Naive B cell (primary cell): ENCODE data around the gene MAP4K4. TPM values are rescaled to one million over a fixed set of nuclear protein-coding genes. Genes with fewer than 3 reads are reported as not detected.

ENCODE experiments used
- ATAC-seq, 2 donors: fragments of 150-1000 bp; cut with Tn5 transposase; 2 replicates each; pipeline ENCODE4 v1.10.0; 2021; ENCODE audit warnings: low read depth in 2 of 2, mild to moderate bottlenecking in 2 of 2, moderate library complexity in 2 of 2
- DNase-seq: peaks from one replicate; pipeline ENCODE4 v3.0.0; 2022
- H3K27ac Mint-ChIP-seq, 6 donors: one replicate each; pipeline ENCODE4 v1.8.0; 2020 to 2022; ENCODE audit warnings: mild to moderate bottlenecking in 6 of 6, mixed read lengths in 6 of 6, moderate library complexity in 5 of 6, inconsistent platforms in 2 of 6
- H3K27me3 Mint-ChIP-seq, 3 donors: one replicate each; pipeline ENCODE4 v1.8.0; 2021 to 2022; ENCODE audit warnings: mixed read lengths in 3 of 3, mild to moderate bottlenecking in 1 of 3
- H3K36me3 Mint-ChIP-seq, 2 donors: one replicate each; pipeline ENCODE4 v1.8.0; 2020 to 2022; ENCODE audit warnings: mixed read lengths in 2 of 2, inconsistent platforms in 1 of 2, mild to moderate bottlenecking in 1 of 2
- H3K4me1 Mint-ChIP-seq, 3 donors: one replicate each; pipeline ENCODE4 v1.8.0; 2020 to 2022; ENCODE audit warnings: mixed read lengths in 3 of 3, inconsistent platforms in 1 of 3, mild to moderate bottlenecking in 1 of 3, moderate library complexity in 1 of 3
- H3K4me3 Mint-ChIP-seq, 8 donors: one replicate each; pipeline ENCODE4 v1.8.0; 2020 to 2022; ENCODE audit warnings: mild to moderate bottlenecking in 8 of 8, mixed read lengths in 8 of 8, moderate library complexity in 8 of 8, inconsistent platforms in 2 of 8
- H3K9me3 Mint-ChIP-seq, 7 donors: one replicate each; pipeline ENCODE4 v1.8.0; 2020 to 2022; ENCODE audit warnings: mixed read lengths in 7 of 7, mild to moderate bottlenecking in 5 of 7, inconsistent platforms in 2 of 7, moderate library complexity in 1 of 7
- polyA plus RNA-seq, 6 donors: library from polyadenylated mRNA; unstranded; fragments of 300-500 nt; fragmentation: Illumina TruSeq; gene quantifications; one replicate each; pipeline ENCODE4 v1.2.3, GENCODE V29; 2021; ENCODE audit warnings: low read depth in 6 of 6

The MAP4K4 gene
- polyA plus RNA-seq, 6 donors from 2014 or later = 11.8 to 36.0 (median 20.3) TPM

DNA sequence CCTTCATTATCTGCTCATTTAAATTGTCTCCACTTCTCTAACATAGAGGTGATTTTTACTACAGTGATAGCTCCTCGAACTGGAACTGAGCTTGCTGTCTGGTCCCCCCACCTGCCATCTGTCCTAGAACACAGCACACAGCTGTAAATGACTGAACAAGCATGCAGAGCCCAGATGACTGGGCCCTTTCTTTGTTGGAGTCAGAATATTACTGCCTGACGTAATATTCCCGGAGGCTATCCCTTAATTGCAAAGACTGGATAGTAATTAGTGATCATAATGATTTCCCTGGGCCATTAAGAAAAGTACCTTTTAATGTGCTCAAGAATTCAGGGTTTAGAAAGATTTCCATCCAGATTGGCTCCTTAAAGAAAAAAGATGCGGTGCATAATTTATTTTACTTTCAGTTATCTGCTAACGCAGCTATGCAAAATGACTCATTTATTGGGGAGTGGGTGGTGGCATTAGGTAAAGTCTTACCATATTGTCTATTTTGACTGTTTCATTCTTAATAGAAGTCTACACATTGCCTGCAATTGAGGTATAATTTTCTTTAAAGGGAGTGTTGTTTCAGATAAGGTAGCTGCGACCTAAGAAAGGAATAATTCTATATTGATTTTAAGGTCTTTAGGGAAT, 84.4 kb downstream of the MAP4K4 start:
- ATAC-seq (peak; percentile 22 to 23), DNase-seq (no peak)
- peaks cover 80 to 99% (median 93%) of the 10 kb centered on the region in 3 donors for H3K4me1 Mint-ChIP-seq
- H3K9me3 Mint-ChIP-seq = no peaks in the 10 kb centered on the region
- no peaks in the 10 kb centered on the region for H3K27me3 Mint-ChIP-seq
- no peaks in the 10 kb centered on the region for H3K36me3 Mint-ChIP-seq
- H3K4me3 Mint-ChIP-seq = peak overlapping the region in 7 of 8 donors; percentile 0 to 83 (median 78)
- peak overlapping the region; percentile 72 to 93 (median 80) for H3K27ac Mint-ChIP-seq

DNA sequence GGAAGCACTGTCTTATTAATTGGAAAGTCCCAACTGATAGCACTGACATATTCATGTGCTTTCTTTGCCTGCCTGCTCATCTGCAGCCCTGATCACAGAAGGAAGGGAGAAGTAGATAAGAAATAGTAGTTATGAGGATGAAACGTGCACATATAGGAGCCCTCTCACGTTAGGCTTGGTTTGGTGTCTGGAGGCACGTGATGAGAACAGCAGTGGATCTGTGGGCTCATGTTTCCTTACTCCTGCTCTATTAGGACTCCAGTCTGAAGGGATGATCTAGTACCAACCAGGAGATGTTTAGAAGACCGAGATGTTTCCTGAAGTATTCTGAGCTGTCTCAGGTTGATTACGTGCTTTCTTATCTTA, 84.9 kb downstream of the MAP4K4 start:
- peak overlapping the region in 2 of 6 donors; percentile 84 to 85 for H3K27ac Mint-ChIP-seq
- no peak for ATAC-seq
- peak overlapping the region in 4 of 8 donors; percentile 2 to 81 (median 60) for H3K4me3 Mint-ChIP-seq

DNA sequence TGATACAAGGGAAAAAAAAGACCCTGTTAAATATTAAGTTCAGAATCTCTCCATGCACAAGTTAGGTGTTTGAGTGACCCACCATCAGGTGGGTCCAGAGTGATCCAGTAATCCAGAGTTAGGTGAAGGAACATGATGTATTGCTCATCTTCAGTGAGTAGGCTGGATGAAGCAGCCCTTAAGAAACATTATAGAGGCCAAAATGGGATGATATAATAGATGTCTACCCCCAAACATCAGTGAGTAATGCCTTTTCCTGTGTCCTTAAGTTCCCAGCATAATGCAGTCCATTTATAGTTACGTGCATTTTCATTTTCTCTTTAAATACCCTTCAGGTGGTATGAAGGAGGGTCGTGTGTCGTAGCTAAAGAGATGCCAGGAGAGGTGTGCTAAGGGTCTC, 89.6 kb downstream of the MAP4K4 start:
- Mint-ChIP-seq H3K9me3 (no peaks in the 10 kb centered on the region), H3K4me1 (peaks cover 70 to 92% (median 81%) of the 10 kb centered on the region in 3 donors), H3K27ac (peak overlapping the region in 1 of 6 donors; percentile 17), H3K4me3 (no peak overlapping the region), H3K27me3 (no peaks in the 10 kb centered on the region), H3K36me3 (peaks cover 13% of the 10 kb centered on the region in 2 donors)
- DNase-seq = no peak
- no peak for ATAC-seq

More for the DNA sequence above, 84.9 kb downstream of the MAP4K4 start:
- Mint-ChIP-seq H3K36me3 (no peaks in the 10 kb centered on the region), H3K9me3 (no peaks in the 10 kb centered on the region), H3K4me1 (peaks cover 80 to 99% (median 93%) of the 10 kb centered on the region in 3 donors), H3K27me3 (no peaks in the 10 kb centered on the region)
- no peak for DNase-seq

DNA sequence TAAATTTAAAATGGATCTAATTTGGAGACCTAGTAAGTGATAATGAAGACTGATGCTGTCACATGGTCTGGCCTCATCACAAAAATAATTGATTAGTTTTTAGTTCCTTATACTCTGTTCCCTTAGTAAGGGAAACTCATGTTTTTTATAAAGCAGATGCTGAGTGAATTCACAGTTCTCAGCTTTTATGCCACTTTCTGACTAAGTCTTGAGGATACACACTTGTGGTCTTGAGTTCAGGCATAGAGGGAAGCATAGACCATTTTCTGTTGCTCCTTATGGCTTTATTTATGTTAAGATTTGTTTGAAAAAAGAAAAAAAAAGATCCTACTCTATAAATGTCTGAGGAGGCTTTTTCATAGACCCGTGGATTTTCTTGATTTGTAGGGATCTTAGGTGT, 91.1 kb downstream of the MAP4K4 start:
- peak overlapping the region in 4 of 6 donors; percentile 38 to 66 (median 55) for H3K27ac Mint-ChIP-seq
- no peaks in the 10 kb centered on the region for H3K27me3 Mint-ChIP-seq
- H3K9me3 Mint-ChIP-seq = no peaks in the 10 kb centered on the region
- H3K4me1 Mint-ChIP-seq = peaks cover 68 to 92% (median 82%) of the 10 kb centered on the region in 3 donors
- peaks cover 13% of the 10 kb centered on the region in 2 donors for H3K36me3 Mint-ChIP-seq
- peak overlapping the region in 1 of 8 donors; percentile 9 for H3K4me3 Mint-ChIP-seq
- ATAC-seq (no peak), DNase-seq (no peak)

DNA sequence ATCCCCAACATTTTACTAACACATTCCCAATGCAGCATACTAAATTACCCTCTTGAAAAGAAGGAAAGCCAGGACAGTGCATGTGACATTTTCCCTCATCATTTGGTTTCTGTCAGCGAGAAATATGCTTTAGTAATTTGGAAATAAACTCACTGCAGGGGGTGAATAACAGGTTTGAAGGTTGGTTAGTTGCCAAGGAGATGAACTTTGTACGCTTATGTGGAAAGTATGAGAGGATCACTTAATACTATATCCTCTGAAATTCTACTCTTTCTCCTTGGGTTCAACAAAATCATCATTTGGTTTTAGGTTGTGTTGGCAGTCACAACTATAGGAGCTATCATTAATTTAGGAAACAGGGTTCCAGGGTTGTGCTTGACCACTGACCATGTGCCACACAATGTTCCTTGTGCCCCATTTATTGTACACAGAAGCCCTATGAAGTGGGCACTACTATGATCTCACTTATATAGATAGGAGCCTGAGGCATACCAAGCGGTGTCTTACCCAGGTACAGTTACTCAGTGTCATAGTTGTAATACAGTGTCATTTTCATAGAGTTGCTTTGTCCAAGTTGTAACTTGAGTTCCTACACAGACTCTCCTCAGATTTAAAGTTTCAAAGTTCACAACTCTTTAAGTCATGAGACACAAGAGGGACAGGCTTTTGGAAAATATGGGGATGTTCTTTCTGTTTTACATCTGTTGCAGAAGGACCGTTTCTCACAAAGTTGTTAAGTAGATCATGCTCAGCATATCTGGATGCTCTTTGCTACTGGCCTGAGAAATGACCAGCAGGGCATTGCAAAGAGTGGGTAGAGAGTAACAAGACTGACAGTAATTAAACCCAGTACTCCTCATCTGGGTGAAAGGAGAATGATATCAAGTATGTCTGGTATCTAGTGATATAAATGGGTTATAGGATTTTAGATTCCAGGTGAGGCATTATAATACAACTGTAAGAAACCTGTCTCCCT, 91.8 kb downstream of the MAP4K4 start:
- no peaks in the 10 kb centered on the region for H3K27me3 Mint-ChIP-seq
- DNase-seq (no peak), ATAC-seq (no peak)
- H3K36me3 Mint-ChIP-seq = peaks cover 13% of the 10 kb centered on the region in 2 donors
- peaks cover 67 to 90% (median 81%) of the 10 kb centered on the region in 3 donors for H3K4me1 Mint-ChIP-seq
- H3K9me3 Mint-ChIP-seq = no peaks in the 10 kb centered on the region
- H3K27ac Mint-ChIP-seq = peak overlapping the region in 5 of 6 donors; percentile 1 to 76 (median 38)
- no peak overlapping the region for H3K4me3 Mint-ChIP-seq

DNA sequence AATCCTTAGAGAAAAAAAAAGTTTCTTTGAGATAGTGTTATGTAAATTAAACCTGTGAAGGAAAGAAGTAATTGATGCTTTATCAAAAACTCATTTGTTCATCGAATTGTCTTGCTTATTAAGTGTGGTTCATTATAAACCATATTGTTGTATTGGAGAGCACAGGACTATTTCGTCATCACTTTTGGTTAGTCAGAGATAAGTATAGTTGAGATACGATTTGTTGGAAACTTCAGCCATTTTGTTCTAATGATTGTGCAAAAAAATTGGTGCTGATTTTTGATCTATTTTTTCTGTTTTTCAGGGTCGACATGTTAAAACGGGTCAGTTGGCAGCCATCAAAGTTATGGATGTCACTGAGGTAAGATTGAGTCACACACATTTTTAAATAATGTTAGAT, 92.9 kb downstream of the MAP4K4 start:
- no peaks in the 10 kb centered on the region for H3K27me3 Mint-ChIP-seq
- ATAC-seq = no peak
- H3K4me1 Mint-ChIP-seq = peaks cover 67 to 87% (median 81%) of the 10 kb centered on the region in 3 donors
- DNase-seq = no peak
- H3K9me3 Mint-ChIP-seq = no peaks in the 10 kb centered on the region
- H3K27ac Mint-ChIP-seq = peak overlapping the region in 2 of 6 donors; percentile 22 to 44
- no peak overlapping the region for H3K4me3 Mint-ChIP-seq
- H3K36me3 Mint-ChIP-seq = peaks cover 13% of the 10 kb centered on the region in 2 donors

DNA sequence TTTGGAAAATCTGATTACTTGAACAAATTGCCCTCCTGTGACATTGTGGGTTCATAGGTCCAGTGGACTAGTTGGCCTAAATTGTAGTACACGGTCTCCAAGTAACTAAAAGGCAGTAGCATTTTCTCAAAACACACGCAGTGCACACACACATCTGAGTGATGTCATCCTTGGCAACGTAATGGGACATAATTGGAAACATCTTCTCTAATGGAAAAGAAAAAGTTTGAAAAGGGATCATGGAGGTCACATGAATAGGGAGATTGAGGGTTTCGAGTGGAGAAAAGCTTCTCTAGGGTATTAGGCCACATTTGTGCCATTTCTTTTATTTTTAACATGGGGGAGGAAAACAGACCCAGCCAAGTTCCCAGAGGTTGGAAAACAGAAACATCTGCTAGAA, 93.3 kb downstream of the MAP4K4 start:
- H3K9me3 Mint-ChIP-seq = no peaks in the 10 kb centered on the region
- no peak for DNase-seq
- peak overlapping the region in 2 of 6 donors; percentile 22 to 41 for H3K27ac Mint-ChIP-seq
- no peaks in the 10 kb centered on the region for H3K27me3 Mint-ChIP-seq
- peaks cover 13% of the 10 kb centered on the region in 2 donors for H3K36me3 Mint-ChIP-seq
- peaks cover 63 to 87% (median 80%) of the 10 kb centered on the region in 3 donors for H3K4me1 Mint-ChIP-seq
- no peak for ATAC-seq
- H3K4me3 Mint-ChIP-seq = no peak overlapping the region

DNA sequence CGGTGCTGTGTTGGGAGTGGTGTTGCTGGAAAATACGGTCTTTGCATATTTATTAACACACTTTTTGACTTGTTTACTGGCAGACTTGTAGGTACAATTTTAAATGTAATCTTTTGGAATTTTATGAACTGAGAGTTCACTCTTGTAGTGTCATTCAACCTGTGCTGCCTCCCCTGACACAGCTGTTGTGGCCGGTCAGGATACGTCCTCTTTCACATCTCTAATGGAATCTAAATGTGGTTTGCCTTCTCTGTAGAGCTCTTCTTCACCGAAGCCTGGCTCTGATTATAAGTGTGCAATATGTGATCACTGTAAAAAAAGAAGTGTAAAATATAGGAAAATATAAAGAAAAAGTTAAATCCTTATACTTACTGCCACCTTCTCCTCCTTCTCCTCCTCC, 94.7 kb downstream of the MAP4K4 start:
- Mint-ChIP-seq H3K27me3 (no peaks in the 10 kb centered on the region), H3K4me3 (peak overlapping the region in 1 of 8 donors; percentile 53), H3K27ac (peak overlapping the region in 1 of 6 donors; percentile 74), H3K4me1 (peaks cover 63 to 87% (median 80%) of the 10 kb centered on the region in 3 donors), H3K9me3 (no peaks in the 10 kb centered on the region), H3K36me3 (peaks cover 13% of the 10 kb centered on the region in 2 donors)
- ATAC-seq = no peak
- DNase-seq = no peak

DNA sequence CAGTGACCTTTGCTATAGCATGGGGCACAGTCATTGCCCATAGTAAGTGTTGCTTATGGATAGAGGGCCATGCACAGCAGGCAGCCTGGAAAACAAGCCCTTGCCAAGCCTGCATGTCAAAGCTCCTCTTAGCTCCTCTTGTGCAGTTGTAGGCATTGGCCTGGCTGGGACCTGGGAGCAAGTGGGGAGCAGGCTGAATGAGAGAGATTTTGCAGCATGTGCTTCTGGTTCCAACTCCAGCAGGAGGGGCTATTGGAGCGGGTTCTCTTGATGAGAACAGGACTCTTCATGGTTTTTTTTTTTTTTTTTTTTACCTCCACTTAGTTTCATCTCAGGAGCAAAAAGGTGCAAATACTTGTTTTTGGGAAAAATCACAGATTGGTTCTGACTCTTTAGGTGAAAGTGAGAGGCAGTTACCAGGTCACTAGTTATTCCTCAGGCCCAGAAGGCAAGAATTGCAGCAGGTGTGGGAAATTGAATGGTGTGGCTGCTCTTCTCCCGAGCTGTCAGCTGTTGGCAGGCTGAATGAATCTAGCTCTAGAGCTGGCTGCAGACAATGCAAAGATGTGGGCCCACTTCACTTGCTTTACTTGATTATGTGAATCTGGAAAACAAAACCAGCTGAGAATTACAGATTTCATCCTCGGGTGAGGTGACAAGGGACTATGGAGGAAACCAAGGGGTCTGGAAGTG, 95.9 kb downstream of the MAP4K4 start:
- no peak for DNase-seq
- Mint-ChIP-seq H3K4me3 (no peak overlapping the region), H3K9me3 (no peaks in the 10 kb centered on the region), H3K27me3 (no peaks in the 10 kb centered on the region), H3K27ac (peak overlapping the region in 2 of 6 donors; percentile 17 to 44), H3K4me1 (peaks cover 60 to 85% (median 76%) of the 10 kb centered on the region in 3 donors), H3K36me3 (peaks cover 13% of the 10 kb centered on the region in 2 donors)
- ATAC-seq = no peak

DNA sequence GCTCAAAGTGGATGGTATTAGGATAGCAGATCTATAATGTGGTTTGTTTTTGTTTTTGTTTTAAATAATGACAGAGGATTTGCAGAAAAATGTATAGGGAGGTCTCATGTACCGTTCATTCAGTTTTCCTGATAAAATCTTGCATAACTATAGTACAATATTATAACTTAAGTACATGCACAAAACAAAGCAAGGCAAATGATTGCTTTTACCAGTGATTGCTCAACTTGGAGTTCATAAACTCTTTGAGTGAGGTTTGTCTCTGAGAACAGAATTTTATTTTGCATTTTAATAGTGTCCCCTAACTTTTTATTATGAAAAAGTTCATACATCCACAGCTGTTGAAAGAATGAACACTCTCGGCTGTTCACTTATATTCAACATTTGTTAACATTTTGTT, 96.6 kb downstream of the MAP4K4 start:
- Mint-ChIP-seq H3K4me3 (no peak overlapping the region), H3K27me3 (no peaks in the 10 kb centered on the region), H3K4me1 (peaks cover 54 to 84% (median 71%) of the 10 kb centered on the region in 3 donors), H3K36me3 (peaks cover 13% of the 10 kb centered on the region in 2 donors), H3K9me3 (no peaks in the 10 kb centered on the region), H3K27ac (peak overlapping the region in 1 of 6 donors; percentile 44)
- ATAC-seq (no peak), DNase-seq (no peak)

DNA sequence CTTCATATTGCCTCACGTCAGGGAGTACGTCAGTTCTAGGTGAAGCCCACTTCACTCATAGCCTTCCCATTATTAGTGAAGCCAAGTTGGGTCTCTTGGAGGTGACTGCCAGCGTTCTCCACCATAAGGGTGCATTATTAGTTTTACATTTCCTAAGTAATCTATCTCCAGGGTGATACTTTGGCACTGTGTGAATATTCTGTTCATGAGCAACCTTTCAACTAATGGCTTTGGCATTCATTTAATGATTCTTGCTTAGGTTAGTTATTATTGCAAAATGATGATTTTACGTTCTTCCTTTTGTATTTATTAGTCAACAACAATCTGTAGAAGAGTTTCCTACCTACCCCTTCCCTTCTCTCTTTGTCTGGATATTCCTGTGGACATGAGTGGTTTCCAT, 97.5 kb downstream of the MAP4K4 start:
- DNase-seq = no peak
- Mint-ChIP-seq H3K4me1 (peaks cover 55 to 85% (median 71%) of the 10 kb centered on the region in 3 donors), H3K9me3 (no peaks in the 10 kb centered on the region), H3K27ac (peak overlapping the region in 1 of 6 donors; percentile 15), H3K4me3 (no peak overlapping the region), H3K27me3 (no peaks in the 10 kb centered on the region), H3K36me3 (peaks cover 12 to 13% of the 10 kb centered on the region in 2 donors)
- ATAC-seq = no peak

DNA sequence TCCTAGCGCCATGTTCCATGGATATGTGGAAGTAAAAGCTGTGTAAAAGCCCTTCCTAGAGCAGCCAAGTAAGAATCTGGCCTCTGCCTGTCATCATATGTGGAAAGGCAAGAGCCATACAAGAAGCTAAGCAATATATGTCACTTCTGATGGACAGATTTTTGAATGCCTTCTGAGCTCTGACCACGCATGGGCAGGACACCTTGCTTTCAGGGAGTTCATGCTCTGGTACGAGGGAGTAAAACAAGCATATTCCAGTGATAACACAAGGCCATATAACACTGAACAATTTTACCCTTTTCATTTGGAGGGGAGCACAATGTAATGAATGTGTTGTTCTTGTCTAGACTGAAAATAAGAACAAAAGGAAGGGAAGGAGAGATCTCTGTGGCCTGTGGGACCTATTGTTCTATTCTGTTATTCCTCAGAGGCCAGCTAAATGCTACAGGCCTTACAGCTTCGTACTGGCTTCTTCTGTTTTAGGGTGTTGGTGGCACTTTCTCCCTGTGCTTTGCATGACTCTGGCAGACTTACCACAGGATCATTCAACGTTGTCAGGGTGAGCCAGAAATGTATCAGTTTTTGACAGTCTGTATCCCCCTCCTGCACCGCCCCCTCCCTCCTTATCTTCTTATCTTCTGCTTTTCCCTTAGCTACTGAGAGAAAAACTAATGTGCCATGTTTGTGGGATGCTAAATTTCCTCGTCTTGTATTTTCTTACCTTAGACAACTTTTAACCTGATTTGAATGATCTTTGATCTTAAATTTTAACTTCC, 99.5 kb downstream of the MAP4K4 start:
- H3K4me1 Mint-ChIP-seq = peaks cover 57 to 85% (median 80%) of the 10 kb centered on the region in 3 donors
- DNase-seq (no peak), ATAC-seq (peak; percentile 66 to 67)
- H3K27ac Mint-ChIP-seq = peak overlapping the region; percentile 9 to 89 (median 60)
- peak overlapping the region in 2 of 8 donors; percentile 5 to 6 for H3K4me3 Mint-ChIP-seq
- no peaks in the 10 kb centered on the region for H3K9me3 Mint-ChIP-seq
- peaks cover 0 to 4% of the 10 kb centered on the region in 2 donors for H3K36me3 Mint-ChIP-seq
- H3K27me3 Mint-ChIP-seq = no peaks in the 10 kb centered on the region
